ENCODE data around the gene GSTM5. TPM values are rescaled to one million over a fixed set of nuclear protein-coding genes. Genes with fewer than 3 reads are reported as not detected.
"Not testable (repeated sequence)": the region's sequence is repeated elsewhere in the genome, so short reads cannot be mapped to it uniquely, and the experiment has no call there.

GSTM5 gene
- total RNA-seq, 1 donor from 2014 or later = not detected

GRCh38 chr1:109728870-109729269 is 16.8 kb downstream of the GSTM5 start:
- DNase-seq (ENCODE audit: low read depth in 2 of 2) = no peak

GRCh38 chr1:109730666-109731065 is 18.6 kb downstream of the GSTM5 start:
- DNase-seq (ENCODE audit: low read depth in 2 of 2) = no peak

- DNase-seq (ENCODE audit: low read depth in 2 of 2) = no peak
Measured at GRCh38 chr1:109732390-109732881, 20.4 kb downstream of the GSTM5 start.

GRCh38 chr1:109733236-109733870 is 21.3 kb downstream of the GSTM5 start:
- no peak for DNase-seq (ENCODE audit: low read depth in 2 of 2)

GRCh38 chr1:109739738-109740614 is 27.9 kb downstream of the GSTM5 start:
- DNase-seq (ENCODE audit: low read depth in 2 of 2) = peak; percentile 16 to 77

- DNase-seq (ENCODE audit: low read depth in 2 of 2) = no peak
Measured at GRCh38 chr1:109740615-109741373, 28.7 kb downstream of the GSTM5 start, which contains the start of gene GSTM3. GSTM3 (minus strand) TSS chr1:109741038; CDS start chr1:109740287, 751 bp downstream.

GRCh38 chr1:109748311-109748710 is 36.3 kb downstream of the GSTM5 start:
- not testable (repeated sequence) for DNase-seq (ENCODE audit: low read depth in 2 of 2)

- no peak for DNase-seq (ENCODE audit: low read depth in 2 of 2)
Measured at GRCh38 chr1:109749221-109749620, 37.2 kb downstream of the GSTM5 start.

- DNase-seq (ENCODE audit: low read depth in 2 of 2) = no peak
Measured at GRCh38 chr1:109750241-109750882, 38.3 kb downstream of the GSTM5 start.

- no peak for DNase-seq (ENCODE audit: low read depth in 2 of 2)
Measured at GRCh38 chr1:109750920-109751319, 38.9 kb downstream of the GSTM5 start.

GRCh38 chr1:109751531-109752260 is 39.6 kb downstream of the GSTM5 start:
- DNase-seq (ENCODE audit: low read depth in 2 of 2) = no peak

- peak; percentile 35 to 74 for DNase-seq (ENCODE audit: low read depth in 2 of 2)
Measured at GRCh38 chr1:109754738-109755137, 42.7 kb downstream of the GSTM5 start.

GRCh38 chr1:109756325-109756724 is 44.3 kb downstream of the GSTM5 start:
- DNase-seq (ENCODE audit: low read depth in 2 of 2) = not testable (repeated sequence)

GRCh38 chr1:109756848-109757521 is 44.9 kb downstream of the GSTM5 start:
- DNase-seq (ENCODE audit: low read depth in 2 of 2) = no peak

- no peak for DNase-seq (ENCODE audit: low read depth in 2 of 2)
Measured at GRCh38 chr1:109757936-109758786, 46.1 kb downstream of the GSTM5 start.

GRCh38 chr1:109759513-109760334 is 47.7 kb downstream of the GSTM5 start:
- no peak for DNase-seq (ENCODE audit: low read depth in 2 of 2)

- DNase-seq (ENCODE audit: low read depth in 2 of 2) = no peak
Measured at GRCh38 chr1:109760581-109761226, 48.7 kb downstream of the GSTM5 start.

Data from dermis microvascular lymphatic vessel endothelial cell (primary cell).